ENCODE data around the gene ZNF569. TPM values are rescaled to one million over a fixed set of nuclear protein-coding genes. Genes with fewer than 3 reads are reported as not detected.

ZNF569 gene
- total RNA-seq, 1 experiment from 2014 or later: 15.5 TPM

GRCh38 chr19:37468961-37469777 is 1.9 kb upstream of the ZNF569 start, which contains the start of gene ZNF570 (continued):
- no peak for TF ChIP-seq RELA (CRISPR knock-in tag; IDR thresholded peaks at IDR 0.05; ENCODE audit: borderline replicate concordance)
- TF ChIP-seq ATF2 (CRISPR knock-in tag; IDR thresholded peaks at IDR 0.05; ENCODE audit: borderline replicate concordance, low read depth): no peak
- 0 out of 2 replicates have a peak, but pooled peaks have one; percentile 19 for TF ChIP-seq ETV6 (CRISPR knock-in tag; IDR thresholded peaks at IDR 0.05)
- no peak for TF ChIP-seq HMGA2 (CRISPR knock-in tag; IDR thresholded peaks at IDR 0.05)
- TF ChIP-seq ZMAT4 (CRISPR knock-in tag; IDR thresholded peaks at IDR 0.05): no peak
- no peak for TF ChIP-seq NR2C2 (CRISPR knock-in tag; IDR thresholded peaks at IDR 0.05)
- no peak for TF ChIP-seq IRF1 (CRISPR knock-in tag; IDR thresholded peaks at IDR 0.05)
- TF ChIP-seq ATF6 (CRISPR knock-in tag; IDR thresholded peaks at IDR 0.05): no peak
- peak; percentile 68; the same call in 1 of the 2 replicates for TF ChIP-seq HMGXB4 (CRISPR knock-in tag; IDR thresholded peaks at IDR 0.05)
- TF ChIP-seq SOX15 (CRISPR knock-in tag; IDR thresholded peaks at IDR 0.05): no peak
- no peak for TF ChIP-seq TEAD1 (CRISPR knock-in tag; IDR thresholded peaks at IDR 0.05)
- no peak for TF ChIP-seq ELF4 (CRISPR knock-in tag; IDR thresholded peaks at IDR 0.05; ENCODE audit: low read depth)
- no peak for TF ChIP-seq PRRX2 (CRISPR knock-in tag; IDR thresholded peaks at IDR 0.05)
- no peak for TF ChIP-seq TEAD4 (CRISPR knock-in tag; IDR thresholded peaks at IDR 0.05)
- TF ChIP-seq ZNF281 (CRISPR knock-in tag; IDR thresholded peaks at IDR 0.05): no peak
- TF ChIP-seq ZBTB21 (CRISPR knock-in tag; IDR thresholded peaks at IDR 0.05; ENCODE audit: borderline replicate concordance): no peak
- TF ChIP-seq SMAD4 (CRISPR knock-in tag; IDR thresholded peaks at IDR 0.05): no peak
- 0 out of 2 replicates have a peak, but pooled peaks have one; percentile 12 for TF ChIP-seq NFE2L1 (CRISPR knock-in tag; IDR thresholded peaks at IDR 0.05)
